ENCODE measurements around the gene MYRIP.

DNA sequence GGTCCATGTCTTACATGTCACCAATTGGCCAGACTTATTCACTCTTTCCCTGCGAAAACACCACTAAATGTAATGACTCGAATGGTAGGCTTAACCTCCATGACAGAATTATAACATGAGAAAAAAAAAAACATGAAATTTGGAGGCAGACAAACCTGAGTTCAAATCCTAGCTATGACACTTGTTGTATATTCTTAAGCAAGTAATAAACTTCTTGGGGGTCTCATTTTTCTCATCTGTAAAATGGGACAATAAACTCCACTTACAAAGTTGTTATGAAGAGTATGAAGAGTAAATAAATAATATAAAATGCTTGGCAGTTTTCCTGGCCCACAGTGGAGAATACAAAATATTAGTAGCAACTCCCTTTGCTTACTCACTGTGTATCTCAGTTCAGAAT lies 488.7 kb downstream of the MYRIP start:
- TF ChIP-seq, protein P1, sequence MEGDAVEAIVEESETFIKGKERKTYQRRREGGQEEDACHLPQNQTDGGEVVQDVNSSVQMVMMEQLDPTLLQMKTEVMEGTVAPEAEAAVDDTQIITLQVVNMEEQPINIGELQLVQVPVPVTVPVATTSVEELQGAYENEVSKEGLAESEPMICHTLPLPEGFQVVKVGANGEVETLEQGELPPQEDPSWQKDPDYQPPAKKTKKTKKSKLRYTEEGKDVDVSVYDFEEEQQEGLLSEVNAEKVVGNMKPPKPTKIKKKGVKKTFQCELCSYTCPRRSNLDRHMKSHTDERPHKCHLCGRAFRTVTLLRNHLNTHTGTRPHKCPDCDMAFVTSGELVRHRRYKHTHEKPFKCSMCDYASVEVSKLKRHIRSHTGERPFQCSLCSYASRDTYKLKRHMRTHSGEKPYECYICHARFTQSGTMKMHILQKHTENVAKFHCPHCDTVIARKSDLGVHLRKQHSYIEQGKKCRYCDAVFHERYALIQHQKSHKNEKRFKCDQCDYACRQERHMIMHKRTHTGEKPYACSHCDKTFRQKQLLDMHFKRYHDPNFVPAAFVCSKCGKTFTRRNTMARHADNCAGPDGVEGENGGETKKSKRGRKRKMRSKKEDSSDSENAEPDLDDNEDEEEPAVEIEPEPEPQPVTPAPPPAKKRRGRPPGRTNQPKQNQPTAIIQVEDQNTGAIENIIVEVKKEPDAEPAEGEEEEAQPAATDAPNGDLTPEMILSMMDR (IDR thresholded peaks at IDR 0.05) = no peak
- TF ChIP-seq POLR2AphosphoS5 (IDR thresholded peaks at IDR 0.05) (no peak), EP300 (IDR thresholded peaks at IDR 0.05) (no peak), POLR2A (IDR thresholded peaks at IDR 0.05) (no peak)
